Breast epithelium (tissue), 4 donors: ENCODE data around the gene NQO2. TPM values are rescaled to one million over a fixed set of nuclear protein-coding genes. Genes with fewer than 3 reads are reported as not detected.

Experiments
- DNase-seq, 2 donors: peaks; one replicate each; pipeline ENCODE4 v3.0.0-alpha.2; 2019; ENCODE audit warnings: low spot score in 2 of 2
- H3K27ac ChIP-seq, 2 donors: fragments of 200-600 bp; sonication (generic) in 1 of 2; one replicate each; pipeline ENCODE4 v1.5.1; 2016 to 2019; ENCODE audit warnings: mild to moderate bottlenecking in 1 of 2
- H3K27me3 ChIP-seq, 2 donors: fragments of 200-600 bp; sonication (generic) in 1 of 2; one replicate each; pipeline versions ENCODE4 v1.5.1 to v1.6.0; 2017 to 2019; ENCODE audit warnings: control low read depth in 1 of 2, mild to moderate bottlenecking in 1 of 2
- H3K36me3 ChIP-seq: fragments of 200-600 bp; one replicate; pipeline ENCODE4 v1.5.1; 2019
- H3K4me1 ChIP-seq, 2 donors: fragments of 200-600 bp; sonication (generic); one replicate each; pipeline ENCODE4 v1.5.1; 2016 to 2019; ENCODE audit warnings: control low read depth in 1 of 2
- H3K4me3 ChIP-seq, 3 donors: fragments of 200-600 bp; sonication (generic); 1 replicate in 2 of 3; 2 replicates in 1 of 3; pipeline ENCODE4 v1.5.1; 2016 to 2019; ENCODE audit warnings: mild to moderate bottlenecking in 3 of 3, moderate library complexity in 2 of 3
- H3K9me3 ChIP-seq, 2 donors: fragments of 200-600 bp; sonication (generic) in 1 of 2; one replicate each; pipeline ENCODE4 v1.5.1; 2016 to 2019; ENCODE audit warnings: control low read depth in 1 of 2
- CTCF ChIP-seq, 3 donors: fragments of 450-650 bp; IDR thresholded peaks; one replicate each; pipeline ENCODE4 v1.5.1; 2016 to 2017; ENCODE audit warnings: antibody characterized with exemption in 3 of 3, mild to moderate bottlenecking in 3 of 3, moderate library complexity in 3 of 3
- POLR2A ChIP-seq: fragments of 450-650 bp; IDR thresholded peaks from one replicate; pipeline ENCODE4 v1.6.1; 2016; ENCODE audit warnings: antibody characterized with exemption, mild to moderate bottlenecking, moderate library complexity
- POLR2AphosphoS5 ChIP-seq, 3 donors: sonication (generic); formaldehyde crosslinking; IDR thresholded peaks; one replicate each; pipeline ENCODE4 v1.6.1; 2017; ENCODE audit warnings: antibody characterized with exemption in 3 of 3
- intact Hi-C: fragments of 100-400 bp; cut with DNase I; formaldehyde crosslinking; loops from one replicate; pipeline ENCODE4 v1.15.1; 2023; ENCODE audit warnings: low total_unique reads
- total RNA-seq, 3 donors: library from RNA; depleted of rRNA; stranded (reverse); fragments of >200 nt; gene quantifications; one replicate each; pipeline ENCODE4 v1.1.0, GENCODE V29; 2016

NQO2 gene
- total RNA-seq, 3 donors from 2014 or later: 23.6 to 64.6 (median 24.9) TPM

DNA sequence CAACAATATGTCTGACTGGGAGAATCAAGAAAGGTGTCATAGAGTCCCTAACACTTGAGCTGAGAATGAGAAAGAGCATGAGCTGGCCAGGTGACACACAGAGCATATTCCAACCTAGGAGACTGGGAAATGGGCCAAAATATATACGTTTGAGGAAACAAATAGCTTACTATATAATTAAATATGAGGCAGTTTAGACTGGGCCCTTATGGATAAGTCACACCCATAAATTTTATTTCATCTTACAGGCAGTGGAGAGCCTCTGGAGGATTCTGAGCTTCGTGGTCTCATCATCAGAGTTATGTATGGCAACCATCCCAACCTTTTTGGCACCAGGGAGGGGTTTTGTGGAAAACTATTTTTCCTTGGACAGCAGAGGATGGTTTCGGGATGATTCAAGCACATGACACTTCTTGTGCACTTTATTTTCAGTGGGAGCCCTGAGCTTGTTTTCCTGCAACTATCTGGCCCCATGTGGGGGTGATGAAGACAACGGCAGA lies 12.9 kb upstream of the NQO2 start:
- Histone ChIP-seq H3K4me1 (no peaks in the 10 kb centered on the region), H3K27ac (peak overlapping the region; percentile 61 to 98), H3K27me3 (no peaks in the 10 kb centered on the region), H3K4me3 (no peak overlapping the region), H3K36me3 (no peaks in the 10 kb centered on the region), H3K9me3 (no peaks in the 10 kb centered on the region)
- no peak for DNase-seq
- no peak for TF ChIP-seq POLR2A
- TF ChIP-seq POLR2AphosphoS5 (IDR thresholded peaks at IDR 0.05): peak in 1 of 3 donors; percentile 13
- intact Hi-C loops: no loop called here

GRCh38 chr6:2988094-2988425 lies 11.6 kb upstream of the NQO2 start:
- H3K27ac ChIP-seq: peak overlapping the region; percentile 98
- H3K27me3 ChIP-seq: no peaks in the 10 kb centered on the region
- intact Hi-C loops: loop anchor here (2.0 kb wide), 1 partner anchor 139 kb away; no protein-coding TSS in a partner anchor
- no peaks in the 10 kb centered on the region for H3K4me1 ChIP-seq
- no peaks in the 10 kb centered on the region for H3K9me3 ChIP-seq
- TF ChIP-seq POLR2A: no peak
- TF ChIP-seq POLR2AphosphoS5 (IDR thresholded peaks at IDR 0.05): no peak
- TF ChIP-seq CTCF (IDR thresholded peaks at IDR 0.05): no peak
- no peak for DNase-seq
- peak overlapping the region; percentile 82 to 96 (median 95) for H3K4me3 ChIP-seq
- H3K36me3 ChIP-seq: no peaks in the 10 kb centered on the region

GRCh38 chr6:2988426-2989331 lies 11.0 kb upstream of the NQO2 start:
- intact Hi-C loops: loop anchor here (2.0 kb wide), 1 partner anchor 140 kb away; no protein-coding TSS in a partner anchor
- Histone ChIP-seq H3K27me3 (no peaks in the 10 kb centered on the region), H3K4me1 (no peaks in the 10 kb centered on the region), H3K9me3 (no peaks in the 10 kb centered on the region), H3K27ac (peak overlapping the region; percentile 98), H3K4me3 (peak overlapping the region; percentile 82 to 96 (median 95)), H3K36me3 (no peaks in the 10 kb centered on the region)
- peak; percentile 82 to 88 for DNase-seq
- TF ChIP-seq POLR2A (no peak), POLR2AphosphoS5 (IDR thresholded peaks at IDR 0.05) (peak; percentile 38 to 72 (median 47)), CTCF (IDR thresholded peaks at IDR 0.05) (peak; percentile 71 to 89 (median 87))

- H3K9me3 ChIP-seq: no peaks in the 10 kb centered on the region
- peak; percentile 56 to 97 (median 92) for TF ChIP-seq POLR2AphosphoS5 (IDR thresholded peaks at IDR 0.05)
- peak; percentile 80 for TF ChIP-seq POLR2A
- TF ChIP-seq CTCF (IDR thresholded peaks at IDR 0.05): peak in 1 of 3 donors; percentile 11
- H3K36me3 ChIP-seq: no peaks in the 10 kb centered on the region
- H3K27me3 ChIP-seq: no peaks in the 10 kb centered on the region
- H3K4me3 ChIP-seq: peak overlapping the region; percentile 82 to 96 (median 95)
- intact Hi-C loops: loop anchor here (2.0 to 10.0 kb wide), 2 partner anchors 141 to 255 kb away; no protein-coding TSS in a partner anchor
- H3K4me1 ChIP-seq: no peaks in the 10 kb centered on the region
- peak overlapping the region; percentile 98 for H3K27ac ChIP-seq
- DNase-seq: peak; percentile 78 to 92
Observed at GRCh38 chr6:2989332-2990247, 10.1 kb upstream of the NQO2 start.

- Histone ChIP-seq H3K27me3 (no peaks in the 10 kb centered on the region), H3K4me1 (no peaks in the 10 kb centered on the region), H3K27ac (peak overlapping the region; percentile 98), H3K9me3 (no peaks in the 10 kb centered on the region), H3K4me3 (peak overlapping the region; percentile 82 to 96 (median 95)), H3K36me3 (no peaks in the 10 kb centered on the region)
- intact Hi-C loops: loop anchor here (10.0 kb wide), 1 partner anchor 254 kb away; no protein-coding TSS in a partner anchor
- DNase-seq: no peak
- TF ChIP-seq POLR2A: no peak
- no peak for TF ChIP-seq CTCF (IDR thresholded peaks at IDR 0.05)
- no peak for TF ChIP-seq POLR2AphosphoS5 (IDR thresholded peaks at IDR 0.05)
Observed at GRCh38 chr6:2990248-2990931, 9.3 kb upstream of the NQO2 start.
